Muscle of leg (tissue), 11 donors: ENCODE data around the gene FRS2. TPM values are rescaled to one million over a fixed set of nuclear protein-coding genes. Genes with fewer than 3 reads are reported as not detected.
A peak's percentile ranks its signal among the peaks of the same experiment; 100 is the strongest.

Experiments used
- DNase-seq: peaks from one replicate; pipeline ENCODE4 v3.0.0; 2013
- H3K27ac ChIP-seq: one replicate; pipeline ENCODE4 v1.5.1; 2013; ENCODE audit warnings: mild to moderate bottlenecking, low read length, control low read depth
- H3K27me3 ChIP-seq: one replicate; pipeline ENCODE4 v1.6.1; 2013; ENCODE audit warnings: low read length; ENCODE audit not compliant: control insufficient read depth, insufficient read depth
- H3K36me3 ChIP-seq: one replicate; pipeline ENCODE4 v1.6.1; 2013; ENCODE audit warnings: low read length; ENCODE audit not compliant: control insufficient read depth, insufficient read depth
- H3K4me1 ChIP-seq: one replicate; pipeline ENCODE4 v1.6.1; 2013; ENCODE audit warnings: low read length; ENCODE audit not compliant: control insufficient read depth, insufficient read depth
- H3K4me3 ChIP-seq: one replicate; pipeline ENCODE4 v1.5.1; 2013; ENCODE audit warnings: low read length, control low read depth
- H3K9me3 ChIP-seq: replicated peaks from 2 replicates; pipeline ENCODE4 v1.6.1; 2013; ENCODE audit warnings: low read depth, low read length; ENCODE audit not compliant: control insufficient read depth
- WGBS: methylation state at CpG from one replicate; pipeline ENCODE4 v1.1.5; 2013; ENCODE audit warnings: missing lambda C conversion rate; ENCODE audit not compliant: insufficient coverage; 5-methylcytosine and 5-hydroxymethylcytosine counted together
- polyA plus RNA-seq, 8 donors: library from polyadenylated mRNA; unstranded; fragments of 120-200 nt; gene quantifications; one replicate each; pipeline versions ENCODE4 v1.2.1 to v1.2.3, GENCODE V29; 2013; ENCODE audit warnings: inconsistent platforms in 1 of 8, low replicate concordance in 1 of 8; ENCODE audit not compliant: insufficient read length in 8 of 8, insufficient read depth in 1 of 8
- total RNA-seq: library from RNA; stranded (reverse); fragments of 120-200 nt; gene quantifications from one replicate; pipeline ENCODE4 v1.2.4, GENCODE V29; 2013

The FRS2 gene
- total and polyA plus RNA-seq, 9 donors: 12.9 to 28.8 (median 20.2) TPM

- Histone ChIP-seq H3K4me3 (no peak overlapping the region), H3K27me3 (no peaks in the 10 kb centered on the region), H3K36me3 (no peaks in the 10 kb centered on the region), H3K27ac (no peak overlapping the region), H3K4me1 (no peaks in the 10 kb centered on the region), H3K9me3 (no peaks in the 10 kb centered on the region)
- DNase-seq: no peak
- 29% methylated on average over 3 of the region's 3 CpGs for WGBS
These were observed 10.7 kb upstream of the FRS2 start for GRCh38 chr12:69459477-69459876.

GRCh38 chr12:69464428-69464827 is 5.8 kb upstream of the FRS2 start:
- Histone ChIP-seq H3K9me3 (no peaks in the 10 kb centered on the region), H3K27me3 (no peaks in the 10 kb centered on the region), H3K27ac (no peak overlapping the region), H3K4me1 (no peaks in the 10 kb centered on the region), H3K36me3 (no peaks in the 10 kb centered on the region), H3K4me3 (no peak overlapping the region)
- 75% methylated on average over 1 of the region's 1 CpG for WGBS
- DNase-seq: no peak

GRCh38 chr12:69466867-69467266 is 3.3 kb upstream of the FRS2 start:
- no peaks in the 10 kb centered on the region for H3K4me1 ChIP-seq
- H3K27me3 ChIP-seq: no peaks in the 10 kb centered on the region
- WGBS: no CpG with 5 or more reads among the region's 1 CpG

GRCh38 chr12:69467366-69467765 is 2.8 kb upstream of the FRS2 start:
- WGBS: no CpG with 5 or more reads among the region's 4 CpGs
- Histone ChIP-seq H3K36me3 (no peaks in the 10 kb centered on the region), H3K27ac (no peak overlapping the region)

More at GRCh38 chr12:69466867-69467266, 3.3 kb upstream of the FRS2 start:
- Histone ChIP-seq H3K27ac (no peak overlapping the region), H3K36me3 (no peaks in the 10 kb centered on the region), H3K4me3 (no peak overlapping the region), H3K9me3 (no peaks in the 10 kb centered on the region)
- DNase-seq: no peak

GRCh38 chr12:69468237-69469026 is 1.8 kb upstream of the FRS2 start:
- Histone ChIP-seq H3K27me3 (no peaks in the 10 kb centered on the region), H3K4me3 (no peak overlapping the region), H3K9me3 (no peaks in the 10 kb centered on the region), H3K36me3 (no peaks in the 10 kb centered on the region), H3K4me1 (no peaks in the 10 kb centered on the region), H3K27ac (no peak overlapping the region)
- DNase-seq: no peak
- WGBS: 100% methylated on average over 1 of the region's 7 CpGs

More at GRCh38 chr12:69467366-69467765, 2.8 kb upstream of the FRS2 start:
- no peak overlapping the region for H3K4me3 ChIP-seq
- no peaks in the 10 kb centered on the region for H3K9me3 ChIP-seq
- no peaks in the 10 kb centered on the region for H3K4me1 ChIP-seq
- no peak for DNase-seq
- H3K27me3 ChIP-seq: no peaks in the 10 kb centered on the region

- Histone ChIP-seq H3K27ac (peak overlapping the region; percentile 96), H3K27me3 (no peaks in the 10 kb centered on the region), H3K4me1 (no peaks in the 10 kb centered on the region), H3K4me3 (peak overlapping the region; percentile 97), H3K36me3 (no peaks in the 10 kb centered on the region), H3K9me3 (no peaks in the 10 kb centered on the region)
- WGBS: 0% methylated on average over 4 of the region's 10 CpGs
- no peak for DNase-seq
These were observed 367 bp upstream of the FRS2 start for GRCh38 chr12:69469854-69470188.

- no peaks in the 10 kb centered on the region for H3K4me1 ChIP-seq
- H3K27ac ChIP-seq: peak overlapping the region; percentile 96
- H3K9me3 ChIP-seq: no peaks in the 10 kb centered on the region
- no CpG with 5 or more reads among the region's 7 CpGs for WGBS
- peak overlapping the region; percentile 97 for H3K4me3 ChIP-seq
- no peak for DNase-seq
- H3K36me3 ChIP-seq: no peaks in the 10 kb centered on the region
- no peaks in the 10 kb centered on the region for H3K27me3 ChIP-seq
These were observed 865 bp downstream of the FRS2 start for GRCh38 chr12:69471076-69471430.

GRCh38 chr12:69471667-69472385 is 1.6 kb downstream of the FRS2 start:
- Histone ChIP-seq H3K4me1 (no peaks in the 10 kb centered on the region), H3K9me3 (no peaks in the 10 kb centered on the region), H3K27ac (no peak overlapping the region), H3K27me3 (no peaks in the 10 kb centered on the region), H3K36me3 (no peaks in the 10 kb centered on the region), H3K4me3 (peak overlapping the region; percentile 97)
- DNase-seq: no peak
- 75% methylated on average over 1 of the region's 5 CpGs for WGBS

GRCh38 chr12:69473262-69473661 is 3.1 kb downstream of the FRS2 start:
- no peak overlapping the region for H3K4me3 ChIP-seq
- H3K36me3 ChIP-seq: no peaks in the 10 kb centered on the region
- no peaks in the 10 kb centered on the region for H3K4me1 ChIP-seq
- H3K9me3 ChIP-seq: no peaks in the 10 kb centered on the region
- H3K27ac ChIP-seq: no peak overlapping the region
- WGBS: 70% methylated on average over 2 of the region's 2 CpGs
- H3K27me3 ChIP-seq: no peaks in the 10 kb centered on the region
- DNase-seq: no peak

GRCh38 chr12:69474456-69474855 is 4.3 kb downstream of the FRS2 start:
- no peaks in the 10 kb centered on the region for H3K4me1 ChIP-seq
- no peak overlapping the region for H3K4me3 ChIP-seq
- peak overlapping the region; percentile 45 for H3K27ac ChIP-seq

More at GRCh38 chr12:69474456-69474855, 4.3 kb downstream of the FRS2 start:
- Histone ChIP-seq H3K36me3 (no peaks in the 10 kb centered on the region), H3K9me3 (no peaks in the 10 kb centered on the region), H3K27me3 (no peaks in the 10 kb centered on the region)
- WGBS: no CpG with 5 or more reads among the region's 2 CpGs
- peak; percentile 20 for DNase-seq
